ENCODE measurements around the gene GFER.
"Not testable (repeated sequence)": the region's sequence is repeated elsewhere in the genome, so short reads cannot be mapped to it uniquely, and the experiment has no call there.

GFER gene

GRCh38 chr16:1944612-1945199 is 39.3 kb upstream of the GFER start:
- H3K36me3 ChIP-seq (ENCODE audit: control insufficient read depth in 1 of 2, insufficient read depth in 2 of 2, low read length in 2 of 2): peaks cover 0 to 12% of the 10 kb centered on the region in 2 donors
- H3K9me3 ChIP-seq (ENCODE audit: control insufficient read depth in 1 of 2, low read length in 2 of 2): no peaks in the 10 kb centered on the region
- no peak overlapping the region for H3K4me3 ChIP-seq (ENCODE audit: low read depth in 1 of 2, low read length in 2 of 2)
- no peaks in the 10 kb centered on the region for H3K27me3 ChIP-seq (ENCODE audit: low read depth, low read length)
- no peak overlapping the region for H3K27ac ChIP-seq (ENCODE audit: low read length)
- H3K4me1 ChIP-seq (ENCODE audit: control insufficient read depth in 1 of 2, insufficient read depth in 2 of 2, low read length in 2 of 2): peaks cover 10 to 15% of the 10 kb centered on the region in 2 donors

- H3K4me1 ChIP-seq (ENCODE audit: control insufficient read depth in 1 of 2, insufficient read depth in 2 of 2, low read length in 2 of 2): peaks cover 10 to 15% of the 10 kb centered on the region in 2 donors
Measured at GRCh38 chr16:1945559-1946391, 38.2 kb upstream of the GFER start.

GRCh38 chr16:1946495-1947368 is 37.3 kb upstream of the GFER start:
- Histone ChIP-seq H3K4me1 (ENCODE audit: control insufficient read depth in 1 of 2, insufficient read depth in 2 of 2, low read length in 2 of 2) (peaks cover 6 to 11% of the 10 kb centered on the region in 2 donors), H3K27ac (ENCODE audit: low read length) (no peak overlapping the region), H3K36me3 (ENCODE audit: control insufficient read depth in 1 of 2, insufficient read depth in 2 of 2, low read length in 2 of 2) (no peaks in the 10 kb centered on the region), H3K9me3 (ENCODE audit: control insufficient read depth in 1 of 2, low read length in 2 of 2) (no peaks in the 10 kb centered on the region), H3K4me3 (ENCODE audit: low read depth in 1 of 2, low read length in 2 of 2) (no peak overlapping the region), H3K27me3 (ENCODE audit: low read depth, low read length) (no peaks in the 10 kb centered on the region)

More at GRCh38 chr16:1945559-1946391, 38.2 kb upstream of the GFER start:
- Histone ChIP-seq H3K27ac (ENCODE audit: low read length) (no peak overlapping the region), H3K36me3 (ENCODE audit: control insufficient read depth in 1 of 2, insufficient read depth in 2 of 2, low read length in 2 of 2) (peaks cover 0 to 4% of the 10 kb centered on the region in 2 donors), H3K27me3 (ENCODE audit: low read depth, low read length) (no peaks in the 10 kb centered on the region), H3K9me3 (ENCODE audit: control insufficient read depth in 1 of 2, low read length in 2 of 2) (no peaks in the 10 kb centered on the region), H3K4me3 (ENCODE audit: low read depth in 1 of 2, low read length in 2 of 2) (no peak overlapping the region)

- Histone ChIP-seq H3K36me3 (ENCODE audit: control insufficient read depth in 1 of 2, insufficient read depth in 2 of 2, low read length in 2 of 2) (no peaks in the 10 kb centered on the region), H3K9me3 (ENCODE audit: control insufficient read depth in 1 of 2, low read length in 2 of 2) (no peaks in the 10 kb centered on the region), H3K27ac (ENCODE audit: low read length) (no peak overlapping the region), H3K4me1 (ENCODE audit: control insufficient read depth in 1 of 2, insufficient read depth in 2 of 2, low read length in 2 of 2) (peaks cover under 1 to 5% of the 10 kb centered on the region in 2 donors), H3K4me3 (ENCODE audit: low read depth in 1 of 2, low read length in 2 of 2) (no peak overlapping the region), H3K27me3 (ENCODE audit: low read depth, low read length) (no peaks in the 10 kb centered on the region)
Measured at GRCh38 chr16:1947369-1947670, 36.7 kb upstream of the GFER start.

- no peaks in the 10 kb centered on the region for H3K4me1 ChIP-seq (ENCODE audit: control insufficient read depth in 1 of 2, insufficient read depth in 2 of 2, low read length in 2 of 2)
- H3K4me3 ChIP-seq (ENCODE audit: low read depth in 1 of 2, low read length in 2 of 2): no peak overlapping the region
- H3K27ac ChIP-seq (ENCODE audit: low read length): no peak overlapping the region
- H3K27me3 ChIP-seq (ENCODE audit: low read depth, low read length): no peaks in the 10 kb centered on the region
- H3K9me3 ChIP-seq (ENCODE audit: control insufficient read depth in 1 of 2, low read length in 2 of 2): no peaks in the 10 kb centered on the region
- H3K36me3 ChIP-seq (ENCODE audit: control insufficient read depth in 1 of 2, insufficient read depth in 2 of 2, low read length in 2 of 2): no peaks in the 10 kb centered on the region
Measured at GRCh38 chr16:1949507-1949906, 34.5 kb upstream of the GFER start.

GRCh38 chr16:1950047-1950446 is 33.9 kb upstream of the GFER start:
- Histone ChIP-seq H3K9me3 (ENCODE audit: control insufficient read depth in 1 of 2, low read length in 2 of 2) (no peaks in the 10 kb centered on the region), H3K4me3 (ENCODE audit: low read depth in 1 of 2, low read length in 2 of 2) (no peak overlapping the region), H3K36me3 (ENCODE audit: control insufficient read depth in 1 of 2, insufficient read depth in 2 of 2, low read length in 2 of 2) (no peaks in the 10 kb centered on the region), H3K27me3 (ENCODE audit: low read depth, low read length) (no peaks in the 10 kb centered on the region), H3K4me1 (ENCODE audit: control insufficient read depth in 1 of 2, insufficient read depth in 2 of 2, low read length in 2 of 2) (no peaks in the 10 kb centered on the region), H3K27ac (ENCODE audit: low read length) (no peak overlapping the region)

GRCh38 chr16:1950559-1950958 is 33.4 kb upstream of the GFER start:
- H3K9me3 ChIP-seq (ENCODE audit: control insufficient read depth in 1 of 2, low read length in 2 of 2): no peaks in the 10 kb centered on the region
- no peak overlapping the region for H3K4me3 ChIP-seq (ENCODE audit: low read depth in 1 of 2, low read length in 2 of 2)
- H3K4me1 ChIP-seq (ENCODE audit: control insufficient read depth in 1 of 2, insufficient read depth in 2 of 2, low read length in 2 of 2): no peaks in the 10 kb centered on the region
- H3K27ac ChIP-seq (ENCODE audit: low read length): no peak overlapping the region
- no peaks in the 10 kb centered on the region for H3K36me3 ChIP-seq (ENCODE audit: control insufficient read depth in 1 of 2, insufficient read depth in 2 of 2, low read length in 2 of 2)
- H3K27me3 ChIP-seq (ENCODE audit: low read depth, low read length): no peaks in the 10 kb centered on the region

- H3K27ac ChIP-seq (ENCODE audit: low read length): no peak overlapping the region
- H3K4me1 ChIP-seq (ENCODE audit: control insufficient read depth in 1 of 2, insufficient read depth in 2 of 2, low read length in 2 of 2): peaks cover 0 to 1% of the 10 kb centered on the region in 2 donors
Measured at GRCh38 chr16:1953734-1954133, 30.3 kb upstream of the GFER start.

GRCh38 chr16:1957434-1958142 is 26.4 kb upstream of the GFER start:
- H3K27ac ChIP-seq (ENCODE audit: low read length); H3K27me3 ChIP-seq (ENCODE audit: low read depth, low read length); H3K4me3 ChIP-seq (ENCODE audit: low read depth in 1 of 2, low read length in 2 of 2); H3K9me3 ChIP-seq (ENCODE audit: control insufficient read depth in 1 of 2, low read length in 2 of 2): not testable (repeated sequence)
- Histone ChIP-seq H3K4me1 (ENCODE audit: control insufficient read depth in 1 of 2, insufficient read depth in 2 of 2, low read length in 2 of 2) (peaks cover 5 to 18% of the 10 kb centered on the region in 2 donors), H3K36me3 (ENCODE audit: control insufficient read depth in 1 of 2, insufficient read depth in 2 of 2, low read length in 2 of 2) (peaks cover 0 to 14% of the 10 kb centered on the region in 2 donors)

More at GRCh38 chr16:1953734-1954133, 30.3 kb upstream of the GFER start:
- no peaks in the 10 kb centered on the region for H3K27me3 ChIP-seq (ENCODE audit: low read depth, low read length)
- H3K36me3 ChIP-seq (ENCODE audit: control insufficient read depth in 1 of 2, insufficient read depth in 2 of 2, low read length in 2 of 2): no peaks in the 10 kb centered on the region
- H3K4me3 ChIP-seq (ENCODE audit: low read depth in 1 of 2, low read length in 2 of 2): no peak overlapping the region
- H3K9me3 ChIP-seq (ENCODE audit: control insufficient read depth in 1 of 2, low read length in 2 of 2): no peaks in the 10 kb centered on the region

GRCh38 chr16:1958143-1958491 is 25.9 kb upstream of the GFER start:
- peaks cover 5 to 21% of the 10 kb centered on the region in 2 donors for H3K4me1 ChIP-seq (ENCODE audit: control insufficient read depth in 1 of 2, insufficient read depth in 2 of 2, low read length in 2 of 2)
- H3K4me3 ChIP-seq (ENCODE audit: low read depth in 1 of 2, low read length in 2 of 2): not testable (repeated sequence)

More at GRCh38 chr16:1958143-1958491, 25.9 kb upstream of the GFER start:
- peaks cover 3 to 19% of the 10 kb centered on the region in 2 donors for H3K36me3 ChIP-seq (ENCODE audit: control insufficient read depth in 1 of 2, insufficient read depth in 2 of 2, low read length in 2 of 2)
- H3K27me3 ChIP-seq (ENCODE audit: low read depth, low read length); H3K27ac ChIP-seq (ENCODE audit: low read length); H3K9me3 ChIP-seq (ENCODE audit: control insufficient read depth in 1 of 2, low read length in 2 of 2): not testable (repeated sequence)
